ENCODE measurements around the gene PAF1.

Gene PAF1

GRCh38 chr19:39405958-39406655 is 15.2 kb upstream of the PAF1 start:
- peak; percentile 76 for DNase-seq (ENCODE audit: low spot score)
- in situ Hi-C loops (cut with MboI; ENCODE audit: low pct_unique_long_range_greater_than_20kb, low sequenced_read_pairs, unreplicated experiment), result no loop called here
- TF ChIP-seq CTCF (IDR thresholded peaks at IDR 0.05; ENCODE audit: extremely low read depth, insufficient read depth, missing control alignments), result no peak

GRCh38 chr19:39405261-39405957 is 14.5 kb upstream of the PAF1 start:
- no peak for TF ChIP-seq CTCF (IDR thresholded peaks at IDR 0.05; ENCODE audit: extremely low read depth, insufficient read depth, missing control alignments)
- in situ Hi-C loops (cut with MboI; ENCODE audit: low pct_unique_long_range_greater_than_20kb, low sequenced_read_pairs, unreplicated experiment), result no loop called here
- no peak for DNase-seq (ENCODE audit: low spot score)

DNA sequence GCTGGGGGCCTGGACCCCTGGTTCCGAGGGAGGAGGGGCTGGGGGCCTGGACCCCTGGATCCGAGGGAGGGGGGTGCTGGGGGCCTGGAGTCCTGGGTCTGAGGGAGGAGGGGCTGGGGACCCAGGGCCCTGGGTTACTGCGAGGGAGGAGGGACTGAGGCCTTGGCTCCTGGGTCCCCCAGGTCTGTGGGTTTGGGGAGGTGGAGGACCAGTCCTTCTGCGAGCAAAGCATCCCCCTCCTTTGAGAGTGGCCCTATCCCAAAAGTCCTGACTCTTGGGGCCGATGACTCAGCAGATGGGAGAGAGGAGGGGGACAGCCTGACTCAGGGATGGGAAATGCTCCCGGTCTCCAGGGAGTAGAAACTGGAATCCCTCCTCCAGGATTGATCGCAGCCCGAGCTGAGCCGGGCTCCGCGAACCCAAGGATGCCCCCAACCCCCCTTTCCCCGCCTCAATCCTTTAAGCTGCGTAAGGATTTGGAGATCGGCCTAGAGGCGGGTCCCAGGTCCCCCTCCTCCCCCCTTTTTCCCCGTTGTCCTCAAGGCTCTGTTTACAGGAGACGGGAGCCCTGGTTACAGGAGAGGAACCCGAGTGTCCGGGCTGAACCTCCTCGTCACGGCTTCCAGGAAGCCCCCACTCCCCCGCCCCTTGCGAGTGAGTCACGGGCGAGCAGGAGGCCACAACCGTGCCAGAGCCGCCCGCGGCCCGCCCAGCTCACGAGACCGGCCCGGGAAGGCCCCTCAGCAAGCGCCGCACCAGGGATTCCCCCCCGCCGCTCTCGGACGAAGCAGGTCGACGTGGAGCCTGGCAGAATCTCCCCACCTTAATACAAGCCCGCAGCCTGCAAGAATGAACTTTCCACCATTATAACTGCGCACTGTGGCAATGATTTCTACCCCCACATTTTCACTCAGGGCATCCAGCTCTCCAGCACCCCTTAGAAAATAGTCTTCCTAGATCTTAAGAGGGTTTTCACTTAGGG is 12.7 kb upstream of the PAF1 start:
- peak; percentile 85 for DNase-seq (ENCODE audit: low spot score)
- no peak for TF ChIP-seq CTCF (IDR thresholded peaks at IDR 0.05; ENCODE audit: extremely low read depth, insufficient read depth, missing control alignments)
- in situ Hi-C loops (cut with MboI; ENCODE audit: low pct_unique_long_range_greater_than_20kb, low sequenced_read_pairs, unreplicated experiment), result no loop called here

- peak; percentile 76 for DNase-seq (ENCODE audit: low spot score)
- no peak for TF ChIP-seq CTCF (IDR thresholded peaks at IDR 0.05; ENCODE audit: extremely low read depth, insufficient read depth, missing control alignments)
- in situ Hi-C loops (cut with MboI; ENCODE audit: low pct_unique_long_range_greater_than_20kb, low sequenced_read_pairs, unreplicated experiment), result no loop called here
These were observed 11.7 kb upstream of the PAF1 start for GRCh38 chr19:39402346-39403300.

GRCh38 chr19:39401549-39402345 is 10.8 kb upstream of the PAF1 start:
- DNase-seq (ENCODE audit: low spot score), result peak; percentile 74
- no peak for TF ChIP-seq CTCF (IDR thresholded peaks at IDR 0.05; ENCODE audit: extremely low read depth, insufficient read depth, missing control alignments)
- in situ Hi-C loops (cut with MboI; ENCODE audit: low pct_unique_long_range_greater_than_20kb, low sequenced_read_pairs, unreplicated experiment), result no loop called here

All from GM13977 (cell line).